HepG2 (cell line): ENCODE data around the gene ANKRD1. TPM values are rescaled to one million over a fixed set of nuclear protein-coding genes. Genes with fewer than 3 reads are reported as not detected.
A peak's percentile ranks its signal among the peaks of the same experiment; 100 is the strongest.

ENCODE experiments used
- CC2D1A ChIP-seq: sonication (generic); formaldehyde crosslinking; IDR thresholded peaks from 2 replicates; pipeline ENCODE4 v1.8.1; 2023; ENCODE audit warnings: mild to moderate bottlenecking, missing genetic modification reagents
- ZKSCAN8 ChIP-seq: IDR thresholded peaks from 2 replicates; pipeline ENCODE4 v1.6.1; 2016; ENCODE audit warnings: borderline replicate concordance, missing genetic modification reagents, missing compliant biosample characterization
- ZMYM4 ChIP-seq: sonication (generic); formaldehyde crosslinking; IDR thresholded peaks from 2 replicates; pipeline ENCODE4 v1.8.1; 2023; ENCODE audit warnings: mild to moderate bottlenecking, missing genetic modification reagents
- polyA plus RNA-seq, 8 experiments: library from polyadenylated mRNA; depleted of rRNA in 3 of 8; stranded (reverse) in 7 of 8; unstranded in 1 of 8; fragments of >200 nt; fragmentation: Illumina TruSeq in 4 of 8; extraction: Trizol in 4 of 8; gene quantifications; 2 replicates each; pipeline versions ENCODE4 v1.2.1 to v1.2.3, GENCODE V29; 2011 to 2016; ENCODE audit warnings: low read depth in 4 of 8, missing spikeins in 1 of 8, mixed read lengths in 1 of 8; ENCODE audit not compliant: insufficient read depth in 1 of 8
- total RNA-seq, 5 experiments: library from RNA; depleted of rRNA; stranded (reverse); fragments of >200 nt; fragmentation: Illumina TruSeq; extraction: Trizol; gene quantifications; 2 replicates each; pipeline ENCODE4 v1.2.3, GENCODE V29; 2016; ENCODE audit warnings: low read depth in 1 of 5
- TF ChIP-seq, protein P1 (sequence below): sonication (generic); formaldehyde crosslinking; IDR thresholded peaks from 2 replicates; pipeline ENCODE4 v1.4.0; 2020; ENCODE audit warnings: mild to moderate bottlenecking, missing genetic modification reagents, borderline replicate concordance
- TF ChIP-seq, protein P2 (sequence below): sonication (generic); formaldehyde crosslinking; IDR thresholded peaks from 2 replicates; pipeline ENCODE4 v1.5.1; 2020; ENCODE audit warnings: missing genetic modification reagents, mild to moderate bottlenecking, borderline replicate concordance
- TF ChIP-seq, protein P3 (sequence below): fragments of 450-650 bp; IDR thresholded peaks from 2 replicates; pipeline ENCODE4 v1.6.1; 2017; ENCODE audit warnings: mild to moderate bottlenecking
- TF ChIP-seq, protein P4 (sequence below): fragments of 450-650 bp; IDR thresholded peaks from 2 replicates; pipeline ENCODE4 v1.6.1; 2016
- TF ChIP-seq, protein P5 (sequence below), 2 experiments: sonication (generic) in 1 of 2; formaldehyde crosslinking in 1 of 2; IDR thresholded peaks; 2 replicates each; pipeline versions ENCODE4 v1.6.1 to v1.9.0; 2014 to 2022; ENCODE audit warnings: antibody characterized with exemption in 1 of 2, borderline replicate concordance in 1 of 2, inconsistent platforms in 1 of 2, low read depth in 1 of 2, missing genetic modification reagents in 1 of 2

ANKRD1 gene
- total and polyA plus RNA-seq, 2 of the 13 experiments (the other 11 are each of a cell fraction or from before 2014, with no cell fraction given): 19.4 to 41.8 TPM

DNA sequence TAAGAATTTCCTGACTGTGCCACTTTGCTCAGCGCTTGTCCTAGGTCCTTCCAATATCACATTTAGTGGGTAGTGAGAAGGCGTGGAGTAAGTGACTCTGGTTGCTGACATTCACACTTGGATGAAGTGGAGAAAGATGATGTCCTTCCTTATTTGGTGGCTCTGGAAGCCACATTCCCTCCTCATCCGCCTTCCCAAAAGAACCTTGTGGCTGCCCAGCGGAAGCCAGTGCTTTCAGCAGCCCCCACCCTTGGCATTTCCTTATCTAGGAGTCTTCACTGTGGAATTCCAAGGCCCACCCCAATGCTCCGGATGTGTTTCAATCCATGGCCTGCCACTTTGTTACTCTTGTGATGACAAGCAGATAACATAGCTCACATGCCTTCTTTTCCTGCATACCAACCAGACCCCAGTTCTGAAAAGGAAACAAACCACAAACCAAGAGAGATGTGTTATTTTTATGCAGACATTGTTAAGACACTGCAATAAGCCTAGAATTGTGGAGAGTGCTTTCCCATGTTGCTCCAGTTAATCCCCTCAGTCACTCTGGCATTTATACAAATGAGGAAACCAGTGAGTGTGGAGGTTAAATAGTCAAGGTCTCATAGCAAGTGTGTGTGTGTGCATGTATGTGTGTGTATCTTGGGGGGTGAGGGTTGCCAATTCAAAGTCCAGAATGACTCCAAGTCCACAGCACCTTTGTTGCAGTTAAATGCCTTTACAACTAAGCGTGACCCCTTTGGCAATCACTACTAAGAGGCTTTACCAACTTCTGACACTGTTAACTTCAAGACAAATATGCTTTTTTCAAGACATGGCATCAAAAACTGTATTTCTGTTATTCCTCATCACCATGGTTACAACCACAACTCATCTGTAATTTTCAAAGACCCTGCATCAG is 10.3 kb upstream of the ANKRD1 start (continued):
- TF ChIP-seq, protein P1, sequence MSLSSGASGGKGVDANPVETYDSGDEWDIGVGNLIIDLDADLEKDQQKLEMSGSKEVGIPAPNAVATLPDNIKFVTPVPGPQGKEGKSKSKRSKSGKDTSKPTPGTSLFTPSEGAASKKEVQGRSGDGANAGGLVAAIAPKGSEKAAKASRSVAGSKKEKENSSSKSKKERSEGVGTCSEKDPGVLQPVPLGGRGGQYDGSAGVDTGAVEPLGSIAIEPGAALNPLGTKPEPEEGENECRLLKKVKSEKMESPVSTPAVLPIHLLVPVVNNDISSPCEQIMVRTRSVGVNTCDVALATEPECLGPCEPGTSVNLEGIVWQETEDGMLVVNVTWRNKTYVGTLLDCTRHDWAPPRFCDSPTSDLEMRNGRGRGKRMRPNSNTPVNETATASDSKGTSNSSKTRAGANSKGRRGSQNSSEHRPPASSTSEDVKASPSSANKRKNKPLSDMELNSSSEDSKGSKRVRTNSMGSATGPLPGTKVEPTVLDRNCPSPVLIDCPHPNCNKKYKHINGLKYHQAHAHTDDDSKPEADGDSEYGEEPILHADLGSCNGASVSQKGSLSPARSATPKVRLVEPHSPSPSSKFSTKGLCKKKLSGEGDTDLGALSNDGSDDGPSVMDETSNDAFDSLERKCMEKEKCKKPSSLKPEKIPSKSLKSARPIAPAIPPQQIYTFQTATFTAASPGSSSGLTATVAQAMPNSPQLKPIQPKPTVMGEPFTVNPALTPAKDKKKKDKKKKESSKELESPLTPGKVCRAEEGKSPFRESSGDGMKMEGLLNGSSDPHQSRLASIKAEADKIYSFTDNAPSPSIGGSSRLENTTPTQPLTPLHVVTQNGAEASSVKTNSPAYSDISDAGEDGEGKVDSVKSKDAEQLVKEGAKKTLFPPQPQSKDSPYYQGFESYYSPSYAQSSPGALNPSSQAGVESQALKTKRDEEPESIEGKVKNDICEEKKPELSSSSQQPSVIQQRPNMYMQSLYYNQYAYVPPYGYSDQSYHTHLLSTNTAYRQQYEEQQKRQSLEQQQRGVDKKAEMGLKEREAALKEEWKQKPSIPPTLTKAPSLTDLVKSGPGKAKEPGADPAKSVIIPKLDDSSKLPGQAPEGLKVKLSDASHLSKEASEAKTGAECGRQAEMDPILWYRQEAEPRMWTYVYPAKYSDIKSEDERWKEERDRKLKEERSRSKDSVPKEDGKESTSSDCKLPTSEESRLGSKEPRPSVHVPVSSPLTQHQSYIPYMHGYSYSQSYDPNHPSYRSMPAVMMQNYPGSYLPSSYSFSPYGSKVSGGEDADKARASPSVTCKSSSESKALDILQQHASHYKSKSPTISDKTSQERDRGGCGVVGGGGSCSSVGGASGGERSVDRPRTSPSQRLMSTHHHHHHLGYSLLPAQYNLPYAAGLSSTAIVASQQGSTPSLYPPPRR (CRISPR knock-in tag): peak; percentile 77; the same call in 1 of the 2 replicates
- TF ChIP-seq, protein P2, sequence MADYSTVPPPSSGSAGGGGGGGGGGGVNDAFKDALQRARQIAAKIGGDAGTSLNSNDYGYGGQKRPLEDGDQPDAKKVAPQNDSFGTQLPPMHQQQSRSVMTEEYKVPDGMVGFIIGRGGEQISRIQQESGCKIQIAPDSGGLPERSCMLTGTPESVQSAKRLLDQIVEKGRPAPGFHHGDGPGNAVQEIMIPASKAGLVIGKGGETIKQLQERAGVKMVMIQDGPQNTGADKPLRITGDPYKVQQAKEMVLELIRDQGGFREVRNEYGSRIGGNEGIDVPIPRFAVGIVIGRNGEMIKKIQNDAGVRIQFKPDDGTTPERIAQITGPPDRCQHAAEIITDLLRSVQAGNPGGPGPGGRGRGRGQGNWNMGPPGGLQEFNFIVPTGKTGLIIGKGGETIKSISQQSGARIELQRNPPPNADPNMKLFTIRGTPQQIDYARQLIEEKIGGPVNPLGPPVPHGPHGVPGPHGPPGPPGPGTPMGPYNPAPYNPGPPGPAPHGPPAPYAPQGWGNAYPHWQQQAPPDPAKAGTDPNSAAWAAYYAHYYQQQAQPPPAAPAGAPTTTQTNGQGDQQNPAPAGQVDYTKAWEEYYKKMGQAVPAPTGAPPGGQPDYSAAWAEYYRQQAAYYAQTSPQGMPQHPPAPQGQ (CRISPR knock-in tag): no peak
- TF ChIP-seq, protein P3, sequence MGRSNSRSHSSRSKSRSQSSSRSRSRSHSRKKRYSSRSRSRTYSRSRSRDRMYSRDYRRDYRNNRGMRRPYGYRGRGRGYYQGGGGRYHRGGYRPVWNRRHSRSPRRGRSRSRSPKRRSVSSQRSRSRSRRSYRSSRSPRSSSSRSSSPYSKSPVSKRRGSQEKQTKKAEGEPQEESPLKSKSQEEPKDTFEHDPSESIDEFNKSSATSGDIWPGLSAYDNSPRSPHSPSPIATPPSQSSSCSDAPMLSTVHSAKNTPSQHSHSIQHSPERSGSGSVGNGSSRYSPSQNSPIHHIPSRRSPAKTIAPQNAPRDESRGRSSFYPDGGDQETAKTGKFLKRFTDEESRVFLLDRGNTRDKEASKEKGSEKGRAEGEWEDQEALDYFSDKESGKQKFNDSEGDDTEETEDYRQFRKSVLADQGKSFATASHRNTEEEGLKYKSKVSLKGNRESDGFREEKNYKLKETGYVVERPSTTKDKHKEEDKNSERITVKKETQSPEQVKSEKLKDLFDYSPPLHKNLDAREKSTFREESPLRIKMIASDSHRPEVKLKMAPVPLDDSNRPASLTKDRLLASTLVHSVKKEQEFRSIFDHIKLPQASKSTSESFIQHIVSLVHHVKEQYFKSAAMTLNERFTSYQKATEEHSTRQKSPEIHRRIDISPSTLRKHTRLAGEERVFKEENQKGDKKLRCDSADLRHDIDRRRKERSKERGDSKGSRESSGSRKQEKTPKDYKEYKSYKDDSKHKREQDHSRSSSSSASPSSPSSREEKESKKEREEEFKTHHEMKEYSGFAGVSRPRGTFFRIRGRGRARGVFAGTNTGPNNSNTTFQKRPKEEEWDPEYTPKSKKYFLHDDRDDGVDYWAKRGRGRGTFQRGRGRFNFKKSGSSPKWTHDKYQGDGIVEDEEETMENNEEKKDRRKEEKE: no peak
- no peak for TF ChIP-seq CC2D1A (CRISPR knock-in tag)
- 0 out of 2 replicates have a peak, but pooled peaks have one; percentile 24 for TF ChIP-seq ZKSCAN8 (CRISPR knock-in tag)
- TF ChIP-seq, protein P4, sequence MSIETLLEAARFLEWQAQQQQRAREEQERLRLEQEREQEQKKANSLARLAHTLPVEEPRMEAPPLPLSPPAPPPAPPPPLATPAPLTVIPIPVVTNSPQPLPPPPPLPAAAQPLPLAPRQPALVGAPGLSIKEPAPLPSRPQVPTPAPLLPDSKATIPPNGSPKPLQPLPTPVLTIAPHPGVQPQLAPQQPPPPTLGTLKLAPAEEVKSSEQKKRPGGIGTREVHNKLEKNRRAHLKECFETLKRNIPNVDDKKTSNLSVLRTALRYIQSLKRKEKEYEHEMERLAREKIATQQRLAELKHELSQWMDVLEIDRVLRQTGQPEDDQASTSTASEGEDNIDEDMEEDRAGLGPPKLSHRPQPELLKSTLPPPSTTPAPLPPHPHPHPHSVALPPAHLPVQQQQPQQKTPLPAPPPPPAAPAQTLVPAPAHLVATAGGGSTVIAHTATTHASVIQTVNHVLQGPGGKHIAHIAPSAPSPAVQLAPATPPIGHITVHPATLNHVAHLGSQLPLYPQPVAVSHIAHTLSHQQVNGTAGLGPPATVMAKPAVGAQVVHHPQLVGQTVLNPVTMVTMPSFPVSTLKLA: no peak
- TF ChIP-seq, protein P5, sequence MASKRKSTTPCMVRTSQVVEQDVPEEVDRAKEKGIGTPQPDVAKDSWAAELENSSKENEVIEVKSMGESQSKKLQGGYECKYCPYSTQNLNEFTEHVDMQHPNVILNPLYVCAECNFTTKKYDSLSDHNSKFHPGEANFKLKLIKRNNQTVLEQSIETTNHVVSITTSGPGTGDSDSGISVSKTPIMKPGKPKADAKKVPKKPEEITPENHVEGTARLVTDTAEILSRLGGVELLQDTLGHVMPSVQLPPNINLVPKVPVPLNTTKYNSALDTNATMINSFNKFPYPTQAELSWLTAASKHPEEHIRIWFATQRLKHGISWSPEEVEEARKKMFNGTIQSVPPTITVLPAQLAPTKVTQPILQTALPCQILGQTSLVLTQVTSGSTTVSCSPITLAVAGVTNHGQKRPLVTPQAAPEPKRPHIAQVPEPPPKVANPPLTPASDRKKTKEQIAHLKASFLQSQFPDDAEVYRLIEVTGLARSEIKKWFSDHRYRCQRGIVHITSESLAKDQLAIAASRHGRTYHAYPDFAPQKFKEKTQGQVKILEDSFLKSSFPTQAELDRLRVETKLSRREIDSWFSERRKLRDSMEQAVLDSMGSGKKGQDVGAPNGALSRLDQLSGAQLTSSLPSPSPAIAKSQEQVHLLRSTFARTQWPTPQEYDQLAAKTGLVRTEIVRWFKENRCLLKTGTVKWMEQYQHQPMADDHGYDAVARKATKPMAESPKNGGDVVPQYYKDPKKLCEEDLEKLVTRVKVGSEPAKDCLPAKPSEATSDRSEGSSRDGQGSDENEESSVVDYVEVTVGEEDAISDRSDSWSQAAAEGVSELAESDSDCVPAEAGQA (IDR thresholded peaks at IDR 0.05; ENCODE audit: low read depth): no peak
- TF ChIP-seq, protein P5 (CRISPR knock-in tag; IDR thresholded peaks at IDR 0.05; ENCODE audit: borderline replicate concordance): no peak
- TF ChIP-seq ZMYM4 (CRISPR knock-in tag): peak; percentile 63
